ENCODE results near the gene XPR1.

The XPR1 gene

DNA sequence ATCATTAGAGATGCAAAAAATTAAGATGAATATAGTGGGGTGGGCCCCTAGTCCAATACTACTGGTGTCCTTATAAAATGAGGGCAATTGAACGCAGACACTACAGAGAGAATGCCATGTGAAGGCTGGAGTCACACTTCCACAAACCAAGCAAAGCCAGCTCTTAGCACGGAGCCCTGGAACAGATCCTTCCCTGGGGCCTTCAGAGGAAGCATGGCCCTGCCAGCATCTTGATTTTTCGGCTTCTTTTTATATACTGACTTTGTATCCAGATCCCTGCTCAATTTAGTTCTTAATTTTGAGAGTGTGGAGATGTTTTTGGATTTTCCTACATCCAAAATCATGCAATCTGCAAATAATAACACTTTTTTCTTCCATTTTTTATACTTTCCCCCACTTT, 270.7 kb downstream of the XPR1 start:
- Histone ChIP-seq H3K4me1 (ENCODE audit: insufficient read depth, low read length, poor library complexity, severe bottlenecking) (no peaks in the 10 kb centered on the region), H3K9me2 (replicated peaks; ENCODE audit: low read depth, low read length) (no peaks in the 10 kb centered on the region), H3K9me3 (ENCODE audit: insufficient read depth, low read depth, low read length) (no peaks in the 10 kb centered on the region), H3K4me3 (ENCODE audit: low read length, poor library complexity, severe bottlenecking) (no peak overlapping the region), H3K9ac (ENCODE audit: low read depth, low read length, poor library complexity, severe bottlenecking) (no peak overlapping the region), H3F3A (ENCODE audit: low read depth) (no peaks in the 10 kb centered on the region), H3K4me2 (ENCODE audit: low read depth, low read length, poor library complexity, severe bottlenecking) (no peak overlapping the region), H2AFZ (ENCODE audit: low read length) (no peak overlapping the region), H3K79me2 (ENCODE audit: insufficient read depth, low read length) (no peaks in the 10 kb centered on the region), H3K36me3 (ENCODE audit: insufficient read depth, low read length) (no peaks in the 10 kb centered on the region), H3K27me3 (ENCODE audit: insufficient read depth, low read length, poor library complexity, severe bottlenecking) (no peaks in the 10 kb centered on the region), H4K20me1 (ENCODE audit: insufficient read depth, low read length, poor library complexity, severe bottlenecking) (no peaks in the 10 kb centered on the region)
- no peak for TF ChIP-seq EZH2phosphoT487 (IDR thresholded peaks at IDR 0.05; ENCODE audit: borderline replicate concordance)
- TF ChIP-seq, protein P1, sequence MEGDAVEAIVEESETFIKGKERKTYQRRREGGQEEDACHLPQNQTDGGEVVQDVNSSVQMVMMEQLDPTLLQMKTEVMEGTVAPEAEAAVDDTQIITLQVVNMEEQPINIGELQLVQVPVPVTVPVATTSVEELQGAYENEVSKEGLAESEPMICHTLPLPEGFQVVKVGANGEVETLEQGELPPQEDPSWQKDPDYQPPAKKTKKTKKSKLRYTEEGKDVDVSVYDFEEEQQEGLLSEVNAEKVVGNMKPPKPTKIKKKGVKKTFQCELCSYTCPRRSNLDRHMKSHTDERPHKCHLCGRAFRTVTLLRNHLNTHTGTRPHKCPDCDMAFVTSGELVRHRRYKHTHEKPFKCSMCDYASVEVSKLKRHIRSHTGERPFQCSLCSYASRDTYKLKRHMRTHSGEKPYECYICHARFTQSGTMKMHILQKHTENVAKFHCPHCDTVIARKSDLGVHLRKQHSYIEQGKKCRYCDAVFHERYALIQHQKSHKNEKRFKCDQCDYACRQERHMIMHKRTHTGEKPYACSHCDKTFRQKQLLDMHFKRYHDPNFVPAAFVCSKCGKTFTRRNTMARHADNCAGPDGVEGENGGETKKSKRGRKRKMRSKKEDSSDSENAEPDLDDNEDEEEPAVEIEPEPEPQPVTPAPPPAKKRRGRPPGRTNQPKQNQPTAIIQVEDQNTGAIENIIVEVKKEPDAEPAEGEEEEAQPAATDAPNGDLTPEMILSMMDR (conservative IDR thresholded peaks at IDR 0.05; ENCODE audit: low read length): no peak

DNA sequence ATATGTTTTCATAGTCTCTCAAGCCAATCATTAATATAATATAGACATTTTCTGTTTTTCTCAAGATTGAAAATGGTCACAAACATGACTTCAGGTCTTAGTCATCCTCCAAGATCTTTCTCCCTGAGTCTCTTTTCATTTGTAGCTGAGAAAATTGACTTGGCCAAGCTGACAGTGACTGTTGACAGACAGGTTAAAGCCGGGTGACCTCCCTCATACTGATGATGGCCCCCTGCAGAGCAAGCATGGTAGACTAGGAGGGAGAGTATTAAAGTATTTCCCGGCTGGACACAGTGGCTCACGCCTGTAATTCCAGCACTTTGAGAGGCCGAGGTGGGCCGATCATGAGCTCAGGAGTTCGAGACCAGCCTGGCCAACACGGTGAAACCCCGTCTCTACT, 274.1 kb downstream of the XPR1 start:
- no peaks in the 10 kb centered on the region for H3K27me3 ChIP-seq (ENCODE audit: insufficient read depth, low read length, poor library complexity, severe bottlenecking)
- H3K4me2 ChIP-seq (ENCODE audit: low read depth, low read length, poor library complexity, severe bottlenecking): no peak overlapping the region
- TF ChIP-seq, protein P1 (conservative IDR thresholded peaks at IDR 0.05; ENCODE audit: low read length): no peak
- TF ChIP-seq EZH2phosphoT487 (IDR thresholded peaks at IDR 0.05; ENCODE audit: borderline replicate concordance): no peak
- H3K36me3 ChIP-seq (ENCODE audit: insufficient read depth, low read length): no peaks in the 10 kb centered on the region
- H3K4me3 ChIP-seq (ENCODE audit: low read length, poor library complexity, severe bottlenecking): no peak overlapping the region
- no peak overlapping the region for H2AFZ ChIP-seq (ENCODE audit: low read length)
- no peak overlapping the region for H3K9ac ChIP-seq (ENCODE audit: low read depth, low read length, poor library complexity, severe bottlenecking)
- no peaks in the 10 kb centered on the region for H3K9me2 ChIP-seq (replicated peaks; ENCODE audit: low read depth, low read length)
- no peaks in the 10 kb centered on the region for H3K9me3 ChIP-seq (ENCODE audit: insufficient read depth, low read depth, low read length)
- H3F3A ChIP-seq (ENCODE audit: low read depth): no peaks in the 10 kb centered on the region
- no peaks in the 10 kb centered on the region for H3K4me1 ChIP-seq (ENCODE audit: insufficient read depth, low read length, poor library complexity, severe bottlenecking)
- no peaks in the 10 kb centered on the region for H4K20me1 ChIP-seq (ENCODE audit: insufficient read depth, low read length, poor library complexity, severe bottlenecking)
- H3K79me2 ChIP-seq (ENCODE audit: insufficient read depth, low read length): no peaks in the 10 kb centered on the region

DNA sequence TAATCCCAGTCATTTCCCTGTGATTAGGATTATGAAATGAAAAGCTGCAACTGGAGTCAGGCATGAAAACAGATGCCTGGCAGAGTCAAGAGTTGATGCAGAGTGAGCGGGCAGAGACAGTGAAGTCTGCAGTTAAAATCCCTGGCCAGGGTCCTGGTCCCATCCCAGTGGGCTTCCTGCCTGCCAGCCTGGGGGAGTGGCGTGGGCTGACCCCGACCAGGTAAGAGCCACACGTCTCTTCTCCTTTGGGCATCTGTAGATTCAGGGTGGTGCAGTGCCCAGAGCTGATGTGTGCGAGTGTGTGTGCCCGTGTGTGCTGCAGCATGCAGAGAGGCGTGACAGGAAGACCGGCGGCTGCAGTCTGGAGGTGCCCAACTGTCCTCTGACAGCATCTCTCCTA, 274.7 kb downstream of the XPR1 start:
- Histone ChIP-seq H3K4me3 (ENCODE audit: low read length, poor library complexity, severe bottlenecking) (no peak overlapping the region), H3K4me2 (ENCODE audit: low read depth, low read length, poor library complexity, severe bottlenecking) (no peak overlapping the region), H3K27me3 (ENCODE audit: insufficient read depth, low read length, poor library complexity, severe bottlenecking) (no peaks in the 10 kb centered on the region), H3K9ac (ENCODE audit: low read depth, low read length, poor library complexity, severe bottlenecking) (no peak overlapping the region), H3K79me2 (ENCODE audit: insufficient read depth, low read length) (no peaks in the 10 kb centered on the region), H4K20me1 (ENCODE audit: insufficient read depth, low read length, poor library complexity, severe bottlenecking) (no peaks in the 10 kb centered on the region), H3K9me3 (ENCODE audit: insufficient read depth, low read depth, low read length) (no peaks in the 10 kb centered on the region), H3F3A (ENCODE audit: low read depth) (no peaks in the 10 kb centered on the region), H3K4me1 (ENCODE audit: insufficient read depth, low read length, poor library complexity, severe bottlenecking) (no peaks in the 10 kb centered on the region), H3K36me3 (ENCODE audit: insufficient read depth, low read length) (no peaks in the 10 kb centered on the region), H3K9me2 (replicated peaks; ENCODE audit: low read depth, low read length) (no peaks in the 10 kb centered on the region), H2AFZ (ENCODE audit: low read length) (no peak overlapping the region)
- no peak for TF ChIP-seq EZH2phosphoT487 (IDR thresholded peaks at IDR 0.05; ENCODE audit: borderline replicate concordance)
- TF ChIP-seq, protein P1 (conservative IDR thresholded peaks at IDR 0.05; ENCODE audit: low read length): no peak

All from Loucy (cell line).